Left forelimb (tissue), 1 donor: ENCODE measurements around the gene GRK3.
A peak's percentile ranks its signal among the peaks of the same experiment; 100 is the strongest.
"Not testable (repeated sequence)": the region's sequence is repeated elsewhere in the genome, so short reads cannot be mapped to it uniquely, and the experiment has no call there.

Source experiments
- DNase-seq: peaks from one replicate; pipeline ENCODE4 v3.0.0-alpha.2; 2018; ENCODE audit warnings: low spot score

The GRK3 gene

GRCh38 chr22:25564320-25564978 is at the start of gene GRK3:
Gene GRK3, plus strand, starts transcription at chr22:25564675. Its CDS starts 366 bp downstream, at chr22:25565041.
- DNase-seq, result peak; percentile 76

- no peak for DNase-seq
Observed at GRCh38 chr22:25518000-25518663, 46.3 kb upstream of the GRK3 start.

GRCh38 chr22:25525376-25525775 is 39.1 kb upstream of the GRK3 start:
- no peak for DNase-seq

GRCh38 chr22:25525804-25526584 is 38.5 kb upstream of the GRK3 start:
- not testable (repeated sequence) for DNase-seq

GRCh38 chr22:25527016-25527415 is 37.5 kb upstream of the GRK3 start:
- not testable (repeated sequence) for DNase-seq

GRCh38 chr22:25528068-25528467 is 36.4 kb upstream of the GRK3 start:
- DNase-seq, result not testable (repeated sequence)

GRCh38 chr22:25529059-25529458 is 35.4 kb upstream of the GRK3 start:
- not testable (repeated sequence) for DNase-seq

- DNase-seq, result not testable (repeated sequence)
Observed at GRCh38 chr22:25529541-25530137, 34.8 kb upstream of the GRK3 start.

GRCh38 chr22:25531677-25532076 is 32.8 kb upstream of the GRK3 start:
- DNase-seq, result not testable (repeated sequence)

GRCh38 chr22:25534724-25535123 is 29.8 kb upstream of the GRK3 start:
- DNase-seq, result no peak

- DNase-seq, result no peak
Observed at GRCh38 chr22:25536589-25536988, 27.9 kb upstream of the GRK3 start.

- DNase-seq, result no peak
Observed at GRCh38 chr22:25540166-25540907, 24.1 kb upstream of the GRK3 start.

- no peak for DNase-seq
Observed at GRCh38 chr22:25540908-25541660, 23.4 kb upstream of the GRK3 start.

- DNase-seq, result no peak
Observed at GRCh38 chr22:25542191-25542590, 22.3 kb upstream of the GRK3 start.

GRCh38 chr22:25542720-25543402 is 21.6 kb upstream of the GRK3 start:
- no peak for DNase-seq

- no peak for DNase-seq
Observed at GRCh38 chr22:25545146-25545545, 19.3 kb upstream of the GRK3 start.

- no peak for DNase-seq
Observed at GRCh38 chr22:25545672-25546071, 18.8 kb upstream of the GRK3 start.

GRCh38 chr22:25546242-25546641 is 18.2 kb upstream of the GRK3 start:
- DNase-seq, result no peak

- DNase-seq, result no peak
Observed at GRCh38 chr22:25546751-25547150, 17.7 kb upstream of the GRK3 start.

GRCh38 chr22:25548866-25549464 is 15.5 kb upstream of the GRK3 start:
- no peak for DNase-seq
